ENCODE measurements around the gene USP20.
A peak's percentile ranks its signal among the peaks of the same experiment; 100 is the strongest.

Gene USP20

GRCh38 chr9:129812385-129812784 lies 22.9 kb upstream of the USP20 start:
- H3K27ac ChIP-seq: no peak overlapping the region

GRCh38 chr9:129813661-129814060 lies 21.6 kb upstream of the USP20 start:
- no peak overlapping the region for H3K27ac ChIP-seq
- TF ChIP-seq ZFX (IDR thresholded peaks at IDR 0.05): no peak
- TF ChIP-seq CTCF (conservative IDR thresholded peaks at IDR 0.05): no peak

More at GRCh38 chr9:129812385-129812784, 22.9 kb upstream of the USP20 start:
- no peak for TF ChIP-seq CTCF (conservative IDR thresholded peaks at IDR 0.05)
- no peak for TF ChIP-seq ZFX (IDR thresholded peaks at IDR 0.05)

- no peak for TF ChIP-seq CTCF (conservative IDR thresholded peaks at IDR 0.05)
- no peak for TF ChIP-seq ZFX (IDR thresholded peaks at IDR 0.05)
- H3K27ac ChIP-seq: no peak overlapping the region
These were observed 20.6 kb upstream of the USP20 start for GRCh38 chr9:129814432-129815223.

GRCh38 chr9:129815278-129815677 lies 20.0 kb upstream of the USP20 start:
- no peak overlapping the region for H3K27ac ChIP-seq
- no peak for TF ChIP-seq CTCF (conservative IDR thresholded peaks at IDR 0.05)
- no peak for TF ChIP-seq ZFX (IDR thresholded peaks at IDR 0.05)

GRCh38 chr9:129816501-129817435 lies 18.5 kb upstream of the USP20 start:
- no peak for TF ChIP-seq ZFX (IDR thresholded peaks at IDR 0.05)
- TF ChIP-seq CTCF (conservative IDR thresholded peaks at IDR 0.05): no peak
- H3K27ac ChIP-seq: no peak overlapping the region

- H3K27ac ChIP-seq: peak overlapping the region; percentile 75
- TF ChIP-seq CTCF (conservative IDR thresholded peaks at IDR 0.05) (no peak), ZFX (IDR thresholded peaks at IDR 0.05) (no peak)
These were observed 12.2 kb upstream of the USP20 start for GRCh38 chr9:129822898-129823541.

Measured in C4-2B (cell line).